Hepatocyte (in vitro differentiated cells): ENCODE results near the gene RHOBTB3. TPM values are rescaled to one million over a fixed set of nuclear protein-coding genes. Genes with fewer than 3 reads are reported as not detected.

Experiments used
- DNase-seq: peaks from one replicate; pipeline ENCODE4 v3.0.0-alpha.2; 2016; ENCODE audit warnings: low spot score
- H2AFZ ChIP-seq: fragments of 200-600 bp; sonication (generic); 2 replicates; pipeline ENCODE4 v1.6.0; 2016; ENCODE audit warnings: antibody characterized with exemption, mild to moderate bottlenecking
- H3K27ac ChIP-seq: fragments of 200-600 bp; sonication (generic); 2 replicates; pipeline ENCODE4 v1.5.1; 2016; ENCODE audit warnings: mild to moderate bottlenecking
- H3K27me3 ChIP-seq: fragments of 200-600 bp; sonication (generic); 2 replicates; pipeline ENCODE4 v1.6.1; 2016
- H3K36me3 ChIP-seq: fragments of 200-600 bp; sonication (generic); replicated peaks from 2 replicates; pipeline ENCODE4 v1.5.1; 2016; ENCODE audit warnings: low read depth; ENCODE audit not compliant: insufficient read depth
- H3K4me1 ChIP-seq: fragments of 200-600 bp; sonication (generic); 2 replicates; pipeline ENCODE4 v1.5.1; 2016; ENCODE audit warnings: mild to moderate bottlenecking, moderate library complexity; ENCODE audit not compliant: insufficient read depth
- H3K4me2 ChIP-seq: fragments of 200-600 bp; sonication (generic); 2 replicates; pipeline ENCODE4 v1.6.0; 2016
- H3K4me3 ChIP-seq: fragments of 200-600 bp; sonication (generic); 2 replicates; pipeline ENCODE4 v1.5.1; 2016; ENCODE audit warnings: mild to moderate bottlenecking
- H3K79me2 ChIP-seq: fragments of 200-600 bp; sonication (generic); 2 replicates; pipeline ENCODE4 v1.6.0; 2017; ENCODE audit warnings: mild to moderate bottlenecking
- H3K9me2 ChIP-seq: fragments of 200-600 bp; sonication (generic); replicated peaks from 2 replicates; pipeline ENCODE4 v1.6.0; 2017; ENCODE audit warnings: mild to moderate bottlenecking; ENCODE audit not compliant: insufficient read depth
- H3K9me3 ChIP-seq: fragments of 200-600 bp; sonication (generic); 2 replicates; pipeline ENCODE4 v1.5.1; 2016; ENCODE audit warnings: low read depth, mild to moderate bottlenecking
- H4K20me1 ChIP-seq: fragments of 200-600 bp; sonication (generic); 2 replicates; pipeline ENCODE4 v1.6.0; 2016; ENCODE audit warnings: mild to moderate bottlenecking; ENCODE audit not compliant: insufficient read depth, poor library complexity, severe bottlenecking
- CTCF ChIP-seq: fragments of 200-600 bp; sonication (generic); IDR thresholded peaks from 2 replicates; pipeline ENCODE4 v1.5.1; 2016; ENCODE audit warnings: antibody characterized with exemption, mild to moderate bottlenecking; ENCODE audit not compliant: poor library complexity
- EZH2 ChIP-seq: fragments of 200-600 bp; sonication (generic); IDR thresholded peaks from 2 replicates; pipeline ENCODE4 v1.6.1; 2016; ENCODE audit warnings: antibody characterized with exemption, mild to moderate bottlenecking, borderline replicate concordance
- EZH2phosphoT487 ChIP-seq: fragments of 200-600 bp; sonication (generic); IDR thresholded peaks from one replicate; pipeline ENCODE4 v1.6.1; 2018; ENCODE audit warnings: antibody characterized with exemption, mild to moderate bottlenecking, low read depth, moderate library complexity; ENCODE audit not compliant: unreplicated experiment, severe bottlenecking
- WGBS: methylation state at CpG from one replicate; pipeline ENCODE4 v1.1.6; 2016; ENCODE audit warnings: low lambda C conversion rate; ENCODE audit errors: missing lambda C conversion rate; 5-methylcytosine and 5-hydroxymethylcytosine counted together
- polyA plus RNA-seq: library from polyadenylated mRNA; unstranded; fragments of >200 nt; fragmentation: Nextera tagmentation; extraction: Ambion mirVana; gene quantifications from 2 replicates; pipeline ENCODE4 v1.2.1, GENCODE V29; 2016
- total RNA-seq: library from RNA; depleted of rRNA; stranded (reverse); fragments of >200 nt; gene quantifications from 2 replicates; pipeline ENCODE4 v1.2.3, GENCODE V29; 2014

RHOBTB3 gene, protein sequence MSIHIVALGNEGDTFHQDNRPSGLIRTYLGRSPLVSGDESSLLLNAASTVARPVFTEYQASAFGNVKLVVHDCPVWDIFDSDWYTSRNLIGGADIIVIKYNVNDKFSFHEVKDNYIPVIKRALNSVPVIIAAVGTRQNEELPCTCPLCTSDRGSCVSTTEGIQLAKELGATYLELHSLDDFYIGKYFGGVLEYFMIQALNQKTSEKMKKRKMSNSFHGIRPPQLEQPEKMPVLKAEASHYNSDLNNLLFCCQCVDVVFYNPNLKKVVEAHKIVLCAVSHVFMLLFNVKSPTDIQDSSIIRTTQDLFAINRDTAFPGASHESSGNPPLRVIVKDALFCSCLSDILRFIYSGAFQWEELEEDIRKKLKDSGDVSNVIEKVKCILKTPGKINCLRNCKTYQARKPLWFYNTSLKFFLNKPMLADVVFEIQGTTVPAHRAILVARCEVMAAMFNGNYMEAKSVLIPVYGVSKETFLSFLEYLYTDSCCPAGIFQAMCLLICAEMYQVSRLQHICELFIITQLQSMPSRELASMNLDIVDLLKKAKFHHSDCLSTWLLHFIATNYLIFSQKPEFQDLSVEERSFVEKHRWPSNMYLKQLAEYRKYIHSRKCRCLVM
- total RNA-seq, result 126 and 162 TPM in 2 replicates
- 91.3 and 113 TPM in 2 replicates for polyA plus RNA-seq

DNA sequence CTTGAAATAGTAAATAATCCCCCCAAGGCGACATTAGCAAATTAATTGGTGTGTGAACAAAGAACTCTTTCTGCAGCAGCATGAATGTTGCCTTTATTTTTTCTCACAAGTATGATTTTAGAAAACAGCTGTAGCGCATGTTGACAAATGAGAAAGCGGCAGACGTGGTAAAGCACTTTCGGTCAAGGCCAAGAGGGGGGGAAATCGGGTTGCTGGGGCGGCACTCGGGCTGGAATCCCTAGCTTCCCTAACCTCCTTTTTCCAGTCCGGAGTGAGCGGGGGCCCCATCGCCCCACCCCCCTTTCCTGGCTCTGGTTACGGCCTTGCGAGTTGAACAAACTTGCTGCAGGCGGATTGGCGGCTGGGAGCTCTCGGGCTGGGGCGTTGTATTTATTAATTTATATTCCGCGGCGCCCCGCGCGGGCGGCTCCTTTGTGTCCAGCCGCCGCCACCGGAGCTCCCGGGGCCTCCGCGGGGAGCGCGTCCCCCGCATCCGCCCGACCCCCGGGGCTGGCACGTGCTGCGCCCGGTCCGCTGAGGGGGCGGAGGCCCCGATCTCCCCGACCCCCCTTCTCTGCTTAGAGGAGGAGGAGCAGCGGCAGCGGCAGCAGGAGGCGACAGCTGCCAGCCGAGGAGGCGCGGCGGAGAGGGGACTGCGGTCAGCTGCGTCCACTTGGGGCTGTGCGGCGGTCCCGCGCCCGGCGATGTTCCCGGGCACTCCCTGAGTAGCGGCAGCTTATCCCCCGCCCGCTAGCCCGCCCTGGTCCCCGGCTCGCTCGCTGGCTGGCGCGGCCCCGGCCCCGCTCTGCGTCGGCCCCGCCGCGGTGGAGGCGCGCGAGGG, at the start of gene RHOBTB3:
Gene RHOBTB3 (plus strand): TSS at position 607 of the 841 bp plus-strand sequence. CDS start 347 bp downstream, outside the sequence.
- Histone ChIP-seq H4K20me1 (no peaks in the 10 kb centered on the region), H3K27me3 (no peaks in the 10 kb centered on the region), H3K79me2 (peaks cover 44% of the 10 kb centered on the region), H2AFZ (peak within 1 kb of the TSS; percentile 39), H3K4me2 (peak within 1 kb of the TSS; percentile 76), H3K4me1 (peaks cover 49% of the 10 kb centered on the region), H3K9me3 (no peaks in the 10 kb centered on the region), H3K4me3 (peak within 1 kb of the TSS; percentile 78), H3K27ac (peak within 1 kb of the TSS; percentile 89), H3K9me2 (no peaks in the 10 kb centered on the region), H3K36me3 (no peaks in the 10 kb centered on the region)
- DNase-seq, result peak; percentile 94
- no peak for TF ChIP-seq EZH2
- TF ChIP-seq CTCF, result no peak
- TF ChIP-seq EZH2phosphoT487, result no peak
- WGBS, result 2% methylated on average over 46 of the region's 78 CpGs

DNA sequence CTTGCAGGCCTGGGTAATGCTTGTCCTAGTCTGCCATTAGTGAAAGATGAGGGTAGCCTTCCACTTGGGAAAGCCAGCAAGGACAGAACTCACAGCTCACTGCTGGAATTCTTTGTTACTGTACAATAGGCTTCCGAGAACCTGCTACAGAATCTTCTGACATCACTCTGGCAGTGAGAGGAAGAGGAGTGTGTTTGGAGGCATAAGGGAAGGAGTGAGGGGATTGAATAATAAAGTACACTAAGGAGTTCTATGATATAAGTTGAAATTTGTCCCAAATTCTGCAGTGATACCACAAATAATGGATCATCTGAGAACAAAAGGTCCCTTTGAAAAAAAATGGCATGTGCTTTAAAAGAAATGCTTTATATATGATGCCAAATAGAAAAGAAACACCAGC, 48.2 kb upstream of the RHOBTB3 start, which contains the start of gene SPATA9:
Gene SPATA9 (minus strand): TSS at position 101 of the 400 bp plus-strand sequence. CDS start 137 bp downstream, outside the sequence.
- no peaks in the 10 kb centered on the region for H3K9me2 ChIP-seq
- no peak for DNase-seq
- no peak within 1 kb of the TSS for H2AFZ ChIP-seq
- no peaks in the 10 kb centered on the region for H4K20me1 ChIP-seq
- no peaks in the 10 kb centered on the region for H3K36me3 ChIP-seq
- no peaks in the 10 kb centered on the region for H3K9me3 ChIP-seq
- H3K79me2 ChIP-seq, result no peaks in the 10 kb centered on the region
- H3K27me3 ChIP-seq, result no peaks in the 10 kb centered on the region
- 96% methylated on average over 1 of the region's 1 CpG for WGBS
- H3K27ac ChIP-seq, result no peak within 1 kb of the TSS
- no peaks in the 10 kb centered on the region for H3K4me1 ChIP-seq
- no peak for TF ChIP-seq EZH2
- no peak for TF ChIP-seq EZH2phosphoT487
- TF ChIP-seq CTCF, result no peak
- H3K4me2 ChIP-seq, result no peak within 1 kb of the TSS
- H3K4me3 ChIP-seq, result no peak within 1 kb of the TSS

GRCh38 chr5:95684361-95684760, 46.8 kb upstream of the RHOBTB3 start:
- Histone ChIP-seq H4K20me1 (no peaks in the 10 kb centered on the region), H2AFZ (no peak overlapping the region), H3K36me3 (no peaks in the 10 kb centered on the region), H3K27me3 (no peaks in the 10 kb centered on the region), H3K9me3 (no peaks in the 10 kb centered on the region), H3K4me3 (no peak overlapping the region), H3K4me2 (no peak overlapping the region), H3K79me2 (no peaks in the 10 kb centered on the region), H3K27ac (no peak overlapping the region), H3K4me1 (no peaks in the 10 kb centered on the region), H3K9me2 (no peaks in the 10 kb centered on the region)
- DNase-seq, result no peak
- WGBS, result 74% methylated on average over 2 of the region's 2 CpGs
- TF ChIP-seq CTCF (no peak), EZH2phosphoT487 (no peak), EZH2 (no peak)
